NB4 (cell line): ENCODE measurements around the gene PDE8A.

Experiments used
- CTCF ChIP-seq: IDR thresholded peaks from one replicate; pipeline ENCODE4 v1.5.1; 2012; ENCODE audit warnings: low read depth, low read length
- MYC ChIP-seq: IDR thresholded peaks from 2 replicates; pipeline ENCODE4 v1.6.1; 2011; ENCODE audit warnings: low read depth, low read length
- POLR2A ChIP-seq: IDR thresholded peaks from 2 replicates; pipeline ENCODE4 v1.6.1; 2011; ENCODE audit warnings: mild to moderate bottlenecking; ENCODE audit not compliant: insufficient read length; ENCODE audit errors: extremely low read depth

DNA sequence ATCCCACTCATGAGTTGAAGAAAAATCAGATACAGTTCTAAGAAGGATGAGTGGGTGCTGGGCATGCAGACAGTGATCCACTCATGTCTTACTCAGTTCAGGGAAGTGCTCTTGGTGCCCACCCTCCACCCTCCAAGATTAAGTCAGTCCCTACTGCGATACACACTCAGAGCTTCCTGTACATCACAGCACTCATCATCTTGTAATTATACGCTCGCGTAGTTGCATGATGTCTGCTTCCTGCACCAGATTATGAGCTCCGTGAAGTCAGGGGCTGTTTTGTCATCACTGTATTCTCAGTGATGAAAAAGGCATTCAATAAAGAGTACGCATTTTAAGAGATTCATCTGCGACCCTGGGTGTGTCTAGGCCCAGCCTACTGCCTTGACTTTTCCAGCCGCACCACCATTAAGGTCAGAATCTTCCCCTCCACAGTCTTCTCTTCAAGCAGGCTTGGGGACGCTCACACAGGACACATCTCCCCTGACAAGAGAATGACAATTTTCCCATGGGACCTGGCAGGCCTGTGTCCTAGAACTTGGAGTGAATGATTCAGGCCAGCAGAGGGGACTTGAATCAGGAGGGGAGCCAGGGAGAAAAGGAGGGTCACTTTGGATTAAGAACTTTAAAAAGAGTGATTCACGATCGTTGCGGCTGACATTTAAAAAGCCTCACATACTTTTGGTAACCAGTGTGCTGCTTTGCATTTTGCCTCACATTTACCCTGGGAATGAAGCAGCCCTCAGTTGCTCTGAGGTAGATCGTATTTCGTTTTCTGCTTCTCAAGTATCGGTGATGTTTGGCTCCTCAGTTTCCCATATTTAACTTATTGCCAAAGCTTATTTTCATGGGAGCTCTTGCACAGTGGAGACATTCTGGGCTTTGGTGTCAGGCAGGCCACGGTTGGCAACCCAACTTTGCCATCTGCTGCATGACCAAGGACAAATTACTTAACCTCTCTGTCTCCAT lies 7.9 kb upstream of the PDE8A start:
- TF ChIP-seq CTCF (no peak), POLR2A (no peak), MYC (no peak)
